ENCODE measurements around the gene SSTR1. TPM values are rescaled to one million over a fixed set of nuclear protein-coding genes. Genes with fewer than 3 reads are reported as not detected.

SSTR1 gene
- total RNA-seq, 1 experiment from 2014 or later, result not detected

- DNase-seq (ENCODE audit: low spot score), result no peak
Measured at GRCh38 chr14:38202444-38203191, 5.1 kb upstream of the SSTR1 start.

- DNase-seq (ENCODE audit: low spot score), result no peak
Measured at GRCh38 chr14:38203929-38204718, 3.6 kb upstream of the SSTR1 start.

GRCh38 chr14:38204719-38205115 is 3.0 kb upstream of the SSTR1 start:
- DNase-seq (ENCODE audit: low spot score), result no peak

DNA sequence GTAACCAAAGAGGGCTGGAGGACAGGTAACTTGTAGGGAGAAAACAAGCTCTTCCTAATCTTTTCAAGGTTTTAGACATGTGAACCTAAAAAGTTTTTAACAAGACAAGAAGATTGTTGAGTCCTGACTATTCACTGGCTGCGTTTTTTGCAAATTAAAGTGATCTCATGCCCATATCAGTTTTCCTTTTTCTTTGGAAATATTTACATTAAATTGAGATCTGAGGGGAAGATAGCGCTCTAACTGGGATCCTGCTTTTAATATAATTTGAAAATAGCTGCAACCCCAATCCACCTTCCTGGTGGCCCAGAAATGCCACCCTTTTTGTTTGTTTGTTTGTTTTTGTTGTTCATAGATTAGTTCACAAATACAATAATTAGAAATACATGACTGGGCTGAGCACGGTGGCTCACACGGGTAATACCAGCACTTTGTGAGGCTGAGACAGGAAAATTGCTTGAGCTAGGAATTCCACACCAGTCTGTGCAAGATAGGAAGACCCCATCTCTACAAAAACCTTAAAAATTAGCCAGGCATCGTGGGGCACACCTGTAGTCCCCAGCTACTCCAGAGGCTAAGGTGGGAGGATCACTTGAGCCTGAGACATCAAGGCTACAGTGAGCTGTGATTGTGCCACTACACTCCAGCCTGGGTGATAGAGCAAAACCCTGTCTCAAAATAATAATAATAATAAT is 2.4 kb upstream of the SSTR1 start:
- no peak for DNase-seq (ENCODE audit: low spot score)

DNA sequence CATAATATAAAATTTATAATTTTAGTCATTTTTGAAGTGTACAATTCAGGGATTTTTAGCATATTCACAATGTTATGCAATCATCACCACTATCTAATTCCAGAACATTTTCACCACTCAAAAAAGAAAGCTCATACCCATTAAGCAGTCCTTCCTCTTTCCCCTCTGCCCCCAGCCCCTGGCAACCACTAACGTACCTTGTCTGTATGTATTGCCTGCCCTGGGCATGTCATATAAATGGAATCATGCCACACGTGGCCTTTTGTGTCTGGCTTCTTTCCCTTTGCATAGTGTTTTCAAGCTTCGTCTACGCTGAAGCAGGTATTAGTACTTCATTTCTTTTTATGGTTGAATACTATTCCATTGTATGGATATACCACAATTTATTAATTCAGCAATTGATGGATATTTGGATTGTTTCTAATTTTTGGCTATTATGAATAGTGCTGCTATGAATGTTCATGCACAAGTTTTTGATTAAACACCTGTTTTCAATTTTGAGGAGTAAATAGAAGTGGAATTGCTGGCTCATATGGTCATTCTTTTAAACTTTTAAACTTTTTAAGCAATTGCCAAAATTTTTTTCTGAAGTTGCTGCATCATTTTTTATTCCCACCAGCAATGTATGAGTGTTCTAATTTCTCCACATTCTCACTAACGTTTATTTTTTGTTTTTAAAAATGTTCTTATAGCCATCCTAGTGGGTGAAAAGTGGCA is 1.6 kb upstream of the SSTR1 start:
- no peak for DNase-seq (ENCODE audit: low spot score)

GRCh38 chr14:38206689-38207376 is 871 bp upstream of the SSTR1 start:
- no peak for DNase-seq (ENCODE audit: low spot score)

GRCh38 chr14:38207377-38207735 is 348 bp upstream of the SSTR1 start:
- no peak for DNase-seq (ENCODE audit: low spot score)

DNA sequence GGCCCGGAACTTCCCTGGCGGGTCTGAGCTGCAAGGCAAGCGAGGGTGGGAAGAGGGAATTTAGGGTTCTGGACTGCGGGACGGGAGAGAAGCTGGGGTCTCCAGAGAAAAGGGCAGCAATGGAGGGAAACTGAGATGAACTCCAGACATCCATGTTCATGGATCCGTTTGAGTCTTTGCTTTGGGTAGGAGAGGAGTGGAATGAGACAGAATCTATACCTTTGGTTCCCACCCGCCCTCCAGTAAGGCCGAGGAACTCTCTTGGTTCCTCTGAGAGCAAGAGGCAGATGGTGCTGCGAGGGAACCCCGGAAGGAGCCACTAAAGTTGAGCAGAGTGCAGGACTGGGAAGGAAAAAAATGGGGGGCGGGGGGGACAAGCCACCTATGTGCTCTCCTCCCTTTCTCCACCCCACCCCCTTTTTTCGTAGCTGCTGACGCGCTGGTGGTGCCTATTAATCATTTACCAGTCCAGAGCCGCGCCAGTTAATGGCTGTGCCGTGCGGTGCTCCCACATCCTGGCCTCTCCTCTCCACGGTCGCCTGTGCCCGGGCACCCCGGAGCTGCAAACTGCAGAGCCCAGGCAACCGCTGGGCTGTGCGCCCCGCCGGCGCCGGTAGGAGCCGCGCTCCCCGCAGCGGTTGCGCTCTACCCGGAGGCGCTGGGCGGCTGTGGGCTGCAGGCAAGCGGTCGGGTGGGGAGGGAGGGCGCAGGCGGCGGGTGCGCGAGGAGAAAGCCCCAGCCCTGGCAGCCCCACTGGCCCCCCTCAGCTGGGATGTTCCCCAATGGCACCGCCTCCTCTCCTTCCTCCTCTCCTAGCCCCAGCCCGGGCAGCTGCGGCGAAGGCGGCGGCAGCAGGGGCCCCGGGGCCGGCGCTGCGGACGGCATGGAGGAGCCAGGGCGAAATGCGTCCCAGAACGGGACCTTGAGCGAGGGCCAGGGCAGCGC is 1.2 kb downstream of the SSTR1 start:
- DNase-seq (ENCODE audit: low spot score), result no peak

GRCh38 chr14:38209572-38210557 is 2.2 kb downstream of the SSTR1 start:
- no peak for DNase-seq (ENCODE audit: low spot score)

DNA sequence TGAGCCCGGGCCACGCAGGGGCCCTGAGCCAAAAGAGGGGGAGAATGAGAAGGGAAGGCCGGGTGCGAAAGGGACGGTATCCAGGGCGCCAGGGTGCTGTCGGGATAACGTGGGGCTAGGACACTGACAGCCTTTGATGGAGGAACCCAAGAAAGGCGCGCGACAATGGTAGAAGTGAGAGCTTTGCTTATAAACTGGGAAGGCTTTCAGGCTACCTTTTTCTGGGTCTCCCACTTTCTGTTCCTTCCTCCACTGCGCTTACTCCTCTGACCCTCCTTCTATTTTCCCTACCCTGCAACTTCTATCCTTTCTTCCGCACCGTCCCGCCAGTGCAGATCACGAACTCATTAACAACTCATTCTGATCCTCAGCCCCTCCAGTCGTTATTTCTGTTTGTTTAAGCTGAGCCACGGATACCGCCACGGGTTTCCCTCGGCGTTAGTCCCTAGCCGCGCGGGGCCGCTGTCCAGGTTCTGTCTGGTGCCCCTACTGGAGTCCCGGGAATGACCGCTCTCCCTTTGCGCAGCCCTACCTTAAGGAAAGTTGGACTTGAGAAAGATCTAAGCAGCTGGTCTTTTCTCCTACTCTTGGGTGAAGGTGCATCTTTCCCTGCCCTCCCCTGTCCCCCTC is 3.0 kb downstream of the SSTR1 start:
- no peak for DNase-seq (ENCODE audit: low spot score)

DNA sequence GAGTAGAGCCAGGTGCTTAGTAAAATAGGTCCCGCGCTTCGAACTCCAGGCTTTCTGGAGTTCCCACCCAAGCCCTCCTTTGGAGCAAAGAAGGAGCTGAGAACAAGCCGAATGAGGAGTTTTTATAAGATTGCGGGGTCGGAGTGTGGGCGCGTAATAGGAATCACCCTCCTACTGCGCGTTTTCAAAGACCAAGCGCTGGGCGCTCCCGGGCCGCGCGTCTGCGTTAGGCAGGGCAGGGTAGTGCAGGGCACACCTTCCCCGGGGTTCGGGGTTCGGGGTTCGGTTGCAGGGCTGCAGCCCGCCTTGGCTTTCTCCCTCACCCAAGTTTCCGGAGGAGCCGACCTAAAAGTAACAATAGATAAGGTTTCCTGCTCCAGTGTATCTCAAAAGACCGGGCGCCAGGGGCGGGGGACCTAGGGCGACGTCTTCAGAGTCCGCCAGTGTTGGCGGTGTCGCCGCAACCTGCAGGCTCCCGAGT is 3.6 kb downstream of the SSTR1 start:
- no peak for DNase-seq (ENCODE audit: low spot score)

GRCh38 chr14:38212111-38212510 is 4.4 kb downstream of the SSTR1 start:
- no peak for DNase-seq (ENCODE audit: low spot score)

- DNase-seq (ENCODE audit: low spot score), result no peak
Measured at GRCh38 chr14:38213001-38213400, 5.3 kb downstream of the SSTR1 start.

- DNase-seq (ENCODE audit: low spot score), result no peak
Measured at GRCh38 chr14:38217553-38217952, 9.8 kb downstream of the SSTR1 start.

- no peak for DNase-seq (ENCODE audit: low spot score)
Measured at GRCh38 chr14:38221077-38221476, 13.4 kb downstream of the SSTR1 start.

- no peak for DNase-seq (ENCODE audit: low spot score)
Measured at GRCh38 chr14:38224338-38224737, 16.6 kb downstream of the SSTR1 start.

- DNase-seq (ENCODE audit: low spot score), result no peak
Measured at GRCh38 chr14:38225946-38226345, 18.2 kb downstream of the SSTR1 start.

DNA sequence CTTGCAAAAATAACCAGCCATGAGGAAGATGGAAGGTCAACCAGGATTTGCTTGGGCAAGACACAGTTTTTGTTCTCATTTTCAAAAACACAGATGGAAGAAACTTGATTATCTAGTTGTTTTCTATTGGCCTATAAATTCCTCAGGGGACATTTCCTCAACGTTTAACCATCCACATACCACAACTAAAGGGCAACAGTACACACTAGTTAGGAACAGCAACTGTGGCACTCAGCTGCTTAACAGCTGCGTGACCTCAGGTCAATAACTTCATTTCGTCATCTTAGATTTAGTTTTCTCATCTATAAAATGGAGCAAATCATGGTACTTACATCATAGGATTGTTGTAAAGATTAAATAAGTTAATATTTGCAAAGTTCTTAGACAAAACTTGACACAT is 18.7 kb downstream of the SSTR1 start:
- DNase-seq (ENCODE audit: low spot score), result no peak
